Measurements from ENCODE around the gene CDK7.
"Not testable (repeated sequence)": the region's sequence is repeated elsewhere in the genome, so short reads cannot be mapped to it uniquely, and the experiment has no call there.

CDK7 gene

DNA sequence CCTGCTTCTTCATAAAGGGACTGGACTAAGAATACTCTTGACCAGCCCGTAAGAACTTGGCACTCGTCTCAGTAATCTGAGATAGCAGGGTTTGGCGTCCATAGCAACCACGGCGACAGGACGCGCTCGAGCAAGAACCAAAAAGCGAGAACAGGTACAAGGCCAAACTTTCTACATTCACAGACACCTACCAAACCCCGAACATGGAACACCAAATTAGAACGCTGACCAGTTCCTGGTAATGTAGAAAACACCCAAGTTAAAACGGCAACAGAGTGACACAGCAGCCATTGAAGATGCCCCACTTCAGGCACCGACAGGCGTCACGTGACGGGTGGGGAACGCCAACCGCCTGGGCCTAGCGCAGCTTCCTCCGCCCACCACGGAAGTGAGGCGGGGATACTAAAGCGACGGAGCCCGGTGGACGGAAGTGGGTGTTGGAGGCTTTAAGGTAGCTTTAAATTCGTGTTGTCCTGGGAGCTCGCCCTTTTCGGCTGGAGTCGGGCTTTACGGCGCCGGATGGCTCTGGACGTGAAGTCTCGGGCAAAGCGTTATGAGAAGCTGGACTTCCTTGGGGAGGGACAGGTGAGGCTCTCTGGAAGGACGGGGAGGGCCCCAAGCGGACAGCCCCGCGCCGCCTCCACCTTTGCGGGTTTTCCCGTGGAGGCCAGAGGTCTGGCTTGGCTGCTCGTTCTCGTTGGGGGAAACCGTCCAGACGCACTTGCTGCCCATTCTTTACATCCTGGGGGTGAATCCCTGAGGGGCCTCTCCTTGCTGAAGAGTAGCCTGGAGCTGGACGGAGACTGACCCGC is at the start of gene CDK7:
Gene CDK7 (plus strand): TSS at position 430 of the 812 bp plus-strand sequence. CDS start 90 bp downstream, at position 520.
- DNase-seq (ENCODE audit: low read depth in 2 of 2): peak; percentile 83 to 93

DNA sequence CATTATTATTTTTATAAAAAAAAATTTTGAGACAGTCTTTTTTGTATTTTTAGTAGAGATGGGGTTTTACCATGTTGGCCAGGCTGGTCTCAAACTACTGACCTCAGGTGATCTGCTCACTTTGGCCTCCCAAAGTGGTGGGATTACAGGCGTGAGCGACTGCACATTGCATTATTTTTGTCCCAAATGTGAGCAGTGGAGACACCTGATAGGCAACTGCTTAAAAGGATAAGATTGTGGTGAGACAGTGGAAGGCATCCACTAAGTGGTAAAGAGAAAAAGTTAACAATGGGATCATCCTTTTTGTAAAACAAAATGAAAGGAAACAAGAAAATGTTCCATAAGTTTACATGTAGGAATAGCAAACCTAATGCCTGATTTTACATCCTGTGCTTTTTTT is 47.3 kb upstream of the CDK7 start:
- no peak for DNase-seq (ENCODE audit: low read depth in 2 of 2)

DNA sequence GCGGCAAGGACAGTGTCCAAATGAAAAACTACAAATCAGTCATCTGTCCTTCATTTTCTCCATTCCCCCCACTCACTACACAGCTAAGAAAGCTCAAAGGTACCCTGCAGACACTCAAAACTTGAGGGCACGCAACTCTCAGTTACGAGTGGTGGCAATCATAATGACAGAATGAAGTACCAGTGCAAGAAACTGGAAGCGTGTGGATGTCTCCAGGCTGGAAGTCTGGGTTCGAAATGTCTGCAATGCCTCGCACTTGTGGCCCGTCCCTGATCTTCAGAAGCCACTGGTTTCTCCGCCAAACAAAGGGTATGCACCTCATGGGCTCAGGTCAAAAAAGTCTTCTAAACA is 45.9 kb upstream of the CDK7 start:
- DNase-seq (ENCODE audit: low read depth in 2 of 2): no peak

DNA sequence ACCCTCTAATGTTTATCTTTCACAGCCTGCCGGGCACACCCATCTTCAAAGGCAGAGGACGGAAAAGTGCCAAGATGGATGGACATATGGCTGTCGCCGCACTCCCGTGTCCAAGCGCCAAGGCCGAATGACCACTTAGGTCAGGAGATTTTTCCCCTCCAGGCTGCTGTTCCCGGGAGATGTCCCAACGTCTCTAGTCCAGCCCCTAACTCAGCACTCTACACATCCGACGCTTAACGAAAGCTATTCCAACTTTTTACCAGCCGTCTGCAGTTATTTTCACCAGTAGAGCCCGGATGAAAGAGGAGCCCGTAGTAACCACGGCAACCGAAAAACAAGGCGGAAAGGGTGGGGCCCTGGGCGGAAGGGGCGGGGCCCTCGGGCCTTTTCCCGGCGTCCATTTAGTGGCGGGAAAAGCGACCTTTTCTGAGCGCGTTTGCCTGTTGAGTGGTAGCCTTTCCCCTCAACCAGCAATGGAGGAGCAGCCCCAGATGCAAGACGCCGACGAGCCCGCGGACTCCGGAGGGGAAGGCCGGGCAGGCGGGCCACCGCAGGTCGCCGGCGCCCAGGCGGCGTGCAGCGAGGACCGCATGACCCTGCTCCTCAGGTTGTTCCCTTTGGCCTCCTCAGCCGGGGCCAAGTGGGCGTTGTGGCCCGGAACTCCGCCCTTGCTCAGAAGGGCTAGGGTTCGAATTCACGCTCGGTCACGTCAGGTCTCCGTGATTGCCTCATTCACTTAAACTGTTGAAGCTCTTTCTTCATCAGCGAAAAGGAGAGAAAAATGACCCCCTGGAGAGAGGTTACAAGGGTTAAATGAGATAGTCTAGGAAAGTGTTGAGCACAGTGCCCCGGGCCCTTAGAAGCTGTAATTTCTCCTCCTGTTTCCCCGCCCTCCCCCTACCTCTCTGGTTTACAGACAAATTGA is 45.3 kb upstream of the CDK7 start, which contains the start of gene CENPH:
Gene CENPH (plus strand): TSS at position 422 of the 925 bp plus-strand sequence. CDS start 52 bp downstream, at position 474.
- DNase-seq (ENCODE audit: low read depth in 2 of 2): peak; percentile 85 to 90

DNA sequence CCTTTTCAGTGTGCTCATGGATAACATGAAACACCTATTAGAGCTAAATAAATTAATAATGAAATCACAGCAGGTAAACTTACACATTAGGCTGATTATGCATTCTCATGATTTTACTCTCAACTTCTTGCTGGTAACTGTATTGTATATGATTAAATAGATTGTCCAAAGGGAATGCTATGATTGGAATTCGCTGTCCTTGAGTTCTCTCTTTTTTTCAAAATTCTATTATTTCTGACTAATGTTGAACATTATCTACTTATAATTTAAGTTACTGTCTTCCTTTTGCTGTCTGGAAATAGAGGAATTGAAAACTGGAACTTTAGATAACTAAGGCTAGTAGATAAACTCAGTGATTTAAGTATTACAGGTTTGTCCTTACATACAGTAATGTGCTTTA is 32.2 kb upstream of the CDK7 start:
- DNase-seq (ENCODE audit: low read depth in 2 of 2): no peak

DNA sequence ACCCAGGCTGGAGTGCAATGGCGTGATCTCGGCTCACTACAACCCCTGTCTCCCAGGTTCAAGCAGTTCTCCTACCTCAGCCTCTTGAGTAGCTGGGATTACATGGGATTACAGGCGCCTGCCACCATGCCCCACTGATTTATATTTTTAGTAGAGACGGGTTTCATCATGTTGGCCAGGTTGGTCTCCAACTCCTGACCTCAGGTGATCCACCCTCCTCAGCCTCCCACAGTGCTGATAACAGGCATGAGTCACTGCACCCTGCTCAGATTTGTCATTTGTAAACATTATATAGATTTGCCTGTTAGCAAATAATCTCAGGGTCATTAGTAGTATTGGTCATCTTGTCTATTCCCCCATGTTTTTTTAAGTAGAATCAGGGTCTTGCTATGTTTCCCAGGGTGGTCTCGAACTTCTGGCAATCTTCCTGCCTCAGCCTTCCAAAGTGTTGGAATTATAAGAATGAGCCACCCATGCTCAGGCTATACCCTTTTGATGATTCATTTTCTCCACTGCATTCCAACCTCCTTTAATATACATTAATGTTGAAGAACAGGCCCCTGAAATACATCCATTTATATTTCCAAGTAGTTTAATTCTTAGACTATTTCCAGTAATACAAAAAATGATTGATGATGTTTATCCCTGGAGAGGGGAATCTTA is 28.0 kb upstream of the CDK7 start:
- DNase-seq (ENCODE audit: low read depth in 2 of 2): no peak

DNA sequence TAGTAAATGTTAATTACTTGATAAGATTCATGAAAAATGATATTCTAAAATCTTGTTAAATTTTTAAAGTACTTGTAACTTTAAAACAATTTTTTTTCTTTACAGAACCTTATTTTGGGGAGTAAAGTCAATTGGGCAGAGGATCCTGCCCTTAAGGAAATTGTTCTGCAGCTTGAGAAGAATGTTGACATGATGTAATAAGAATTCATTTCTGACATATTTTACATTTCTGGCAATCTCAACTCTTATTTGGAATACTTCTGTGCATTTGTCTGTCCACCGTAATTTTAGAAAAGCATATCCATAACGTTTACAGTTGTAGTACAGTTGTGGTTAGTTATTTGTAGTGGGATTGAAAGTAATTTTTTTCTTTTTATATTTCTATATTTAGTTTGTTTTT is 25.1 kb upstream of the CDK7 start:
- no peak for DNase-seq (ENCODE audit: low read depth in 2 of 2)

DNA sequence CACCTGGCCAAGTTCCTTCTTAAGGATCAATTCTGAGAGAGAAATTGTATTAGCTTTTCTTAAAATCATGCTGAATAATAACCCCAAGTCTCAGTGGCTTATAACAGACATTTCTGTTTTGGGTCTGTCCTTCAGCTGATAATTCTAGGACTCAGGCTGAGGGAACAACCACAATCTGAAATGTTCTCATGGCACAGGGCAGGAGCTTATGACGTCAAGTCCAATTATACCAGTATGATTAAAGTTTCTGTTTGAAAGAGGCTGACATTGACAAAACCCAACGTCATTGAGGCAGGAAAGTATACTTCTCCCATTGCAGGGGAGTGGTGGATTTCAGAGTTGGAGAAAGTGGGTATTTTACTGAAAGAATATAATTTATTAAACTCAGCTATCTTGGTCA is 23.5 kb upstream of the CDK7 start:
- no peak for DNase-seq (ENCODE audit: low read depth in 2 of 2)

DNA sequence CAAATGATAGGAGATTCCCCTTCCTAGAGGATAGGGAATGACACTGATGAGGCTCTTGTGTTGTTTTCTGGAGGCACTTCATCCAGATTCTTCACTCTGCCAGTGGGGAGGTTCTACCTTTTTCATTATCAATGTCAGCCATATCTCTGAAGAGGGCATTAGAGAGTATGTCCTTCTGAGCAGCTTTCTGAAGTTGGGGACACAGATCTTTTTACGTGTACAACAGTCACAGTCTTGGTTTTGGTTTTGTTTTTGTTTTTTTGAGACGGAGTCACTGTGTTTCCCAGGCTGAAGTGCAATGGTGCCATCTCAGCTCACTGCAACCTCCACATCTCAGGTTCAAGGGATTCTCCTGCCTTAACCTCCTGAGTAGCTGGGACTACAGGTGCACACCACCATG is 22.7 kb upstream of the CDK7 start:
- no peak for DNase-seq (ENCODE audit: low read depth in 2 of 2)

DNA sequence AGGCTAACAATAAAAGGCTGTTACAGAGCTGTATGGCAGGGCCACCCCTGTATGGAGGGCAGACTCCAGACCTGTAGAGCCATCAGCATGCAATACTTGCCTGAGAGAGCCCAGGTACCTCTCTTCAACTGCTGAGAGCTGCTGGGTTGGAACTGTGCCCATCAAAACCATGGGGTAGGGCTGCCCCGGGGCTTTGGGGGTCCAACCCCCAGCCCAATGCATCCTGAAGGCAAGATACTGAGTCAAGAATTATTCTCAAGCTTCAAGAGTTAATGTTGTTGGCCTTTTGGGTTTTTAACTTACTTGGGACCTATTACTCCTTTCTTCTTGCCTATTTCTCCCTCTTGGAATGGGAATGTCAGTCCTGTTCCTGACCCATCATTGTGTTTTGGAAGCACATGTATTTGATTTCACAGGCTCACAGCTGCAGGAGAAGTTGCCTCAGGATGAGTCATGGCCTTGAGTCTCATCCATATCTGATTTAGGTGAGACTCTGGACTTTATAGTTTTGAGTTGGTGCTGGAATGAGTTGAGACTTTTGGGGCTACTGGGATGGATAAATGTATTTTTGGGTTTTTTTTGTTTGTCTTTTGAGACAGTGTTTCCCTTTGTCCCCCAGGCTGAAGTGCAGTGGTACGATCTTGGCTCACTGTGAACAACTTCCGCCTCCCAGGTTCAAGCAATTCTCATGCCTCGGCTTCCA is 21.0 kb upstream of the CDK7 start:
- DNase-seq (ENCODE audit: low read depth in 2 of 2): no peak

DNA sequence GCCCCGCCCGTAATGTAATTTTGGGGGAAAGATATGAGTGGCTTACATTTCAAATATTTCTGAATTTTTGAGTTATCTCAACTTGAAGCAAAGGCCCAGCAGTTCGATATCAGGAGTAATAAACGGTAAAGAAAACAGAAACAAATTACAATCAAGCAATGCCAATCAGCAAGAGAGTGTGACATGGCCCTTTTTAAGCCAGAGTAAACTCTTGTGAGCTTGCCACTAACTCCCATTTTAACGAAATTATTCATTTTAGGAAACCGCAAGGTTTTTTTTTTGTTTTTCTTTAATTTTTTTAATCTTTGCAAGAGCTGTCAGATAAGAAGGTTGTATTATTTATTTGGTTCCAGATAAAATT is 17.6 kb upstream of the CDK7 start:
- DNase-seq (ENCODE audit: low read depth in 2 of 2): no peak

DNA sequence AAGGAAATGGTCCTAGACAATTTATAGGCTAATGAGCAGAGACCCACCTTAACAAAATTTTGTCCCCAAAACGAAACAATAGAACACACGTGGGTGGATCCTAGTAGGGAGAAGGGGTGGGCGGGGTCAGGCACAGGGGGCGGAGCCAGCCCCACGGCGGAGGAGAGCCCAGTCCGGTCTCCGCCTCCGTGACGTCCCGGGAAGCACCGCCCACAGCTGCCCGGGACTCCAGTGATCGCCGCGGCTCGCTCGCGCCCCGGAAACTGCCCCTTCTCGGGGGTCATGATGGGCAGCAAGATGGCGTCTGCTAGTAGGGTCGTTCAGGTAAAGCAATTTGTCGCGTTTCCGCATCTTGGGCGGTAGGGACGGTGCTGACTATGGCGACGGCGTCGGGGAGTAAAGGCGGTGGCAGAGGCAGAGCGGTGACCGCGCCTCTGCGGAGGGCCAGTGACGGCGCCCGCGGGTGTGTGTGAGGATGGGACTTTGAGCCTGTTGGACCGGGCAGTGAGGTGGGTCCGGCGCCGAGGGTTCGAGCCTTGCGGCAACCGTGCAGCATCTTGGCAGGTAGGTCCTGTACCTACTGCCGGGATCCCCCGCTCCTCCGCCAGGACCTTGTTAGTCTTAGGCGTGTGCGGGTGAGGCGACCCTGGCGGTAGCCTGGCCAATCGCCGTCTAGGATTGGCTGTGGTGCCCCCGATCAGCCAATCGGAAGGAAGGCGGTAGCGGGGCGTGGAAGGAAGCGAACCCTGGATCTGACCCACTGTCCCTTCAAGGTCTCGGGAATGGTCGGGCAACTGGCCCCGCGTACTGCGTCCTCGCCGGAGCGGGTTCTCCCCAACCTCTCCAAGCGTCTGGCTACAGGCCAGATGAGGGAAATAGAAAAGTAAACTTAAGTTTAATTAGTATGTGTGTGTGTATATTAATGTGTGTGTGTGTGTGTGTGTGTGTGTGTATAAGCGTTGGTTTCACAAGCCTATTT is 16.8 kb upstream of the CDK7 start:
- peak; percentile 82 to 92 for DNase-seq (ENCODE audit: low read depth in 2 of 2)

DNA sequence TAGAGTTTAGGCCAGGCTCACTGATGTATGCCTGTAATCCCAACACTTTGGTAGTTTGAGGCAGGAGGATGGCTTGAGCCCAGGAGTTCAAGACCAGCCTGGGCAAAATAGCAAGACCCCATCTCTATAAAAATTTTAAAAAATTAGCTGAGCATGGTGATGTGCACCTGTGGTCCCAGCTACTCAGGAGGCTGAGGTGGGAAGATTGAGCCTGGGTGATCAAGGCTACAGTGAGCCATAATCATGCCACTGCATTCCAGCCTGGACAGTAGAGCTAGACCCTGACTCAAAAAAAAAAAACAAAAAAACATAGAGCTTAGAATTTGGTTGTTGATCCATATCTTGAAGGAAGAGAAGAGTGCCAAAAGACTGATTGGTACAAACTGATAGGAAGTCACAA is 14.7 kb upstream of the CDK7 start:
- DNase-seq (ENCODE audit: low read depth in 2 of 2): no peak

DNA sequence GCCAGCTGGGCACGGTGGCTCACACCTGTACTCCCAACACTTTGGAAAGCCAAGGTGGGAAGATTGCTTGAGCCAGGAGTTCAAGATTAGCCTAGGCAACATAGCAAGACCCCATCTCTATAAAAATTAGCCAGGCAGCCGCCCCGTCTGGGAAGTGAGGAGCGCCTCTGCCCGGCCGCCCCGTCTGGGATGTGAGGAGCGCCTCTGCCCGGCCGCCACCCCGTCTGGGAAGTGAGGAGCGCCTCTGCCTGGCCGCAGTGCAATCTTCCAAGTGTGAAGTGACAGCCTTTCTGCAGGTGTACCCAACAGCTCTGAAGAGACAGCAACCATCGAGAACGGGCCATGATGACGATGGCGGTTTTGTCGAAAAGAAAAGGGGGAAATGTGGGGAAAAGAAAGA is 14.3 kb upstream of the CDK7 start:
- not testable (repeated sequence) for DNase-seq (ENCODE audit: low read depth in 2 of 2)

DNA sequence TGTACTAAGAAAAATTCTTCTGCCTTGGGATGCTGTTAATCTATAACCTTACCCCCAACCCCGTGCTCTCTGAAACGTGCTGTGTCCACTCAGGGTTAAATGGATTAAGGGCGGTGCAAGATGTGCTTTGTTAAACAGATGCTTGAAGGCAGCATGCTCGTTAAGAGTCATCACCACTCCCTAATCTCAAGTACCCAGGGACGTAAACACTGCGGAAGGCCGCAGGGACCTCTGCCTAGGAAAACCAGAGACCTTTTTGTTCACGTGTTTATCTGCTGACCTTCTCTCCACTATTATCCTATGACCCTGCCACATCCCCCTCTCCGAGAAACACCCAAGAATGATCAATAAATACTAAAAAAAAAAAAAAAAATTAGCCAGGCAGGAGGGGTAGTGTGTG is 13.9 kb upstream of the CDK7 start:
- not testable (repeated sequence) for DNase-seq (ENCODE audit: low read depth in 2 of 2)

DNA sequence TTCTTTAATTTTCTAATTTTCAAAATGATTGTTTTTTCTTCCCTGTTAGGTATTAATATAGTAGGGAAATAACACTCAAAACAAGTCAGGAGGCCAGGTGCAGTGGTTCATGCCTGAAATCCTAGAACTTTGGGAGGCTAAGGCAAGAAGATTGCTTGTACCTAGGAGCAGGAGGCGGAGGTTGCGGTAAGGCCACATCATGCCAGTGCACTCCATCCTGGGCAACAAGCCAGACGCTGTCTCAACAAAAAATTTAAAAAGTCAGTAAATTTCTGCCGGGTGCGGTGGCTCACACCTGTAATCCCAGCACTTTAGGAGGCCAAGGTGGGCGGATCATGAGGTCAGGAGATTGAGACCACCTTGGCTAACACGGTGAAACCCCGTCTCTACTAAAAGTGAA is 10.2 kb upstream of the CDK7 start:
- DNase-seq (ENCODE audit: low read depth in 2 of 2): no peak

DNA sequence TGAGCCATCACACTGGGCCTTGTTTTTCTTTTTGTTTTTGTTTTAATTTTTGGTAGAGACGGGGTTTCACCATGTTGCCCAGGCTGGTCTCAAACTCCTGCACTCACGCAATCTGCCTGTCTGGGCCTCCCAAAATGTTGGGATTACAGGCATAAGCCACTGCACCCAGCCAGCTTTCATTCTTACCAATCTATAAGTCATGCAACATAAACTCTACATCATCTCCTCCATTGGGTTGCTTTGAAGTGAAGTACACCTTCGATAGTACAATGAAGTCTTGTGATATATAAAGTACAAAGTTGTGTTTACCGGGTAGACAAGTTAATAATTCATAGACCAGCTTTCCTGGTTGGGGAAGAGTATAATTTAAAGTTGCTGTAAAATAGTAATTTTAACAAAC is 8.8 kb upstream of the CDK7 start:
- no peak for DNase-seq (ENCODE audit: low read depth in 2 of 2)

DNA sequence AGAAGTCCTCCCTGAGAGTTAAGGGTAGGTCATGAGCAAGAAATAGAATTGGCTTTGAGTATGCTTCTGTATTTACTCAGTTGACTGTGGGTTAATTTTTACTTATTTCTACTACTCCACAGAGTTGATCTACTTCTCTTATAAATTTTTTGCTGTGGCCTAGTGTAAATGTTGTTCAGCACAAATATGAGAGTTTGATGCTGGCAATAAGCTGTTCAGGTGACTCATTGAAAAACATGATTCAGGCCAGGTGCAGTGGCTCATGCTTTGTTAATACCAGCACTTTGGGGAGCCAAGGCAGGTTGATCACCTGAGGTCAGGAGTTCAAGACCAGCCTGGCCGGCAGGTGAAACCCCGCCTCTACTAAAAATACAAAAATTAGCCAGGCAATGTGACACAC is 4.5 kb upstream of the CDK7 start:
- DNase-seq (ENCODE audit: low read depth in 2 of 2): no peak

DNA sequence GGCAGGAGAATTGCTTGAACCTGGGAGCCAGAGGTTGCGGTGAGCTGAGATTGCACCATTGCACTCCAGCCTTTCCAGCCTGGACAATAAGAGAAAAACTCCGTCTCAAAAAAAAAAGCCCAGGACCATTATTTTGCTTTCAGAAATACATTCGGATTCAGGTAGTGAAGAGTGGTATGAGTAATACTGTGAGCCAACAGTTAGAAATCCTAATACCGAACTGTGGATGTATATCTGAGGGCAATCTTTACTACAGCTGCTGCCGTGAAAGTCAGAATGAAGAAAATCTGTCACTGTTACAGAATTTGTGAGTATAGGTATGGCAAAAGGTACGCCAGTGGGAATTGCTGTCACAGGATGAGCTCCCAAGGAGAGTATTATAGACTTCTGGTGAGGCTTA is 3.4 kb upstream of the CDK7 start:
- no peak for DNase-seq (ENCODE audit: low read depth in 2 of 2)

DNA sequence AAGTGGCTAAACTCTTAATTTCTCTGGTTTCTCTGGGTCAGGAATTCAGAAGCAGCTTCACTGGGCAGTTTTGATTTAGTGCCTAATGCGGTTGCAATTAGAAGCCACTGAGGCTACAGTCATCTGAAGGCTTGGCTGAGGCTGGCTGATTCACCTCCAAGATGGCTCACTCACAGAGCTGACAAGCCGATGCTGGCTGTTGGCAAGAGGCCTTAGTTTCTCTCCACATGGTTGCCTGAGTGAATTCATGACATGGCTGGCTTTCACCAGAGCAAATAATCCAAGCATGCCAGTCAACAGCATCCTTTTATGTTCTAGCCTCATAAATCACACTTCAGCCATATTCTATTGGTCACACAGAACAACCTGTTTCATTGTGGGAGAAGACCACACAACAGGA is 2.8 kb upstream of the CDK7 start:
- DNase-seq (ENCODE audit: low read depth in 2 of 2): no peak

DNA sequence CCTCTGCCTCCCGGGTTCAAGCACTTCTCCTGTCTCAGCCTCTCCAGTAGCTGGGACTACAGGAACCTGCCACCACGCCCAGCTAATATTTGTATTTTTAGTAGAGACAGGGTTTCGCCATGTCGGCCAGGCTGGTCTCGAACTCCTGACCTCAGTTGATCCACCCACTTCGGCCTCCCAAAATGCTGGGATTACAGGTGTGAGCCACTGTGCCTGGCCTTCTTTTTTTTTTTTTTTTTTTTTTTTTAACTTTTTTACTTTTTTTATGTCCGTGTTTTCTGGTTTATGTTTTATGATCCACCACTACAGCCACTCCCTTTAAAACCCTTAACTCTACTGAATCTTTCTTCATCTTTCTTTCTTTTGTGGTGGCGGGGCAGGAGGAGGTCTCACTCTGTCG is 2.0 kb downstream of the CDK7 start:
- DNase-seq (ENCODE audit: low read depth in 2 of 2): not testable (repeated sequence)

Measured in stimulated activated CD4-positive, alpha-beta T cell treated with anti-CD3 and anti-CD28 coated beads, Interleukin-15, amount 100 ng/mL, for 48 hours (primary cell).